ENCODE measurements around the gene C12orf60. TPM values are rescaled to one million over a fixed set of nuclear protein-coding genes. Genes with fewer than 3 reads are reported as not detected.
"Not testable (repeated sequence)": the region's sequence is repeated elsewhere in the genome, so short reads cannot be mapped to it uniquely, and the experiment has no call there.

Gene C12orf60
- total RNA-seq: 0.65 and 1.2 TPM in 2 replicates

- DNase-seq (ENCODE audit: low read depth in 2 of 2): peak; percentile 98 to 100
Measured at GRCh38 chr12:14803011-14803829, at the start of gene C12orf60, which contains the start of gene WBP11. Gene C12orf60, plus strand, starts transcription at chr12:14803670. Its CDS starts 19,266 bp downstream, at chr12:14822936. Gene WBP11, minus strand, starts transcription at chr12:14803478. Its CDS starts 2,095 bp downstream, at chr12:14801383.

DNA sequence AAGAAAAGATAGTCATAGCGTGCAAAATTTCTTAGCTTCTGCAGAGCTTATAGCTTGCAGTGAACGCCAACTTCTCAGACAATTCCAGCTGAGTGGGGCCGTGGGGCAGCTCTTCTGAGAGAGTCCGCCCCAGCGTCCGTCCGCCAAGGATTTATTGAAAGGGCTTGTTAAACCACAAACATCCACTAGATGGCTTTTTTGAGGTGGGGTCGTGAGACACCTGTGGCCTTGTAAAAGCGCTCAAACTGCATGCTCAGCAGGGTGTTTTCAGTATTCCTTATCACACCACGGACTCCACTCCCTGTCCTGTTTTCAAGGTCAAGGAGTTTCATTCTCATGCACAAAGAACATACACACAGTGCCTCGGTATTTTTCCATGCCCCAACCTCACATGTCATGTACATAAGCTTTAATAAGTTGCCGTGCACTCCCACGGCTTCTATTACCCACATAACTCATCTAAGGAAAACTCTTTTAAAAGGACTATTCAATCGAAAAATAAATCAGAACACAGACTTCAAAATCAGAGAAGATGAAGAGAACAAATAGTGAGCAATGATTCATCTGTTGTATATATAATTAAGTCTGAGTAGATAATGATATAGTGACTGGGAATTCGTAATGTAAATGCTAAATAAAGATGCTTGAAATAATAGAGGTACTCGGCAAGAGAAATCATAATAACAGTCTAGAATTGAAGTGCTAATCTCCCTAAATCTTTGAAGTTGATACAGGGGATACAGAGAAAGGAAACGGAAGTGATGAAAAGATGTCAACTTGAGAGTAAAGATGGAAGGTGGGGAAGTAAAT, 46.9 kb upstream of the C12orf60 start:
- peak; percentile 18 to 27 for DNase-seq (ENCODE audit: low read depth in 2 of 2)

DNA sequence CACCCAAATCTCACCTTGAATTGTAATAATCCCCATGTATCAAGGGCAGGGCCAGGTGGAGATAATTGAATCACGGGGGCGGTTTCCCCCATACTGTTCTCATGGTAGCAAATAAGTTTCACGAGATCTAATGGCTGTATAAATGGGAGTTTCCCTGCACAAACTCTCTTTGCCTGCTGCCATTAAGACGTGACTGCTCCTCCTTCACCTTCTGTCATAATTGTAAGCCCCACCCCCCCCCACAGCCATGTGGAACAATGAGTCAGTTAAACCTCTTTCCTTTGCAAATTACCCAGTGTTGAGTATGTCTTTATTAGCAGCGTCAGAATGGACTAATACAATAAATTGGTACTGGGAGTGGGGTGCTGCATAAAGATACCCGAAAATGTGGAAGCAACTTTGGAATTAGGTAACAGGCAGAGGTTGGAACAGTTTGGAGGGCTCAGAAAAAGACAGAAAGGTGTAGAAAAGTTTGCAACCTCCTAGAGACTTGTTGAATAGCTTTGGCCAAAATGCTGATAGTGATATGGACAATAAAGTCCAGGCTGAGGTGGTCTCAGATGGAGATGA, 43.7 kb upstream of the C12orf60 start:
- DNase-seq (ENCODE audit: low read depth in 2 of 2): not testable (repeated sequence)

- no peak for DNase-seq (ENCODE audit: low read depth in 2 of 2)
Measured at GRCh38 chr12:14765398-14765797, 38.1 kb upstream of the C12orf60 start.

- not testable (repeated sequence) for DNase-seq (ENCODE audit: low read depth in 2 of 2)
Measured at GRCh38 chr12:14766020-14766419, 37.5 kb upstream of the C12orf60 start.

DNA sequence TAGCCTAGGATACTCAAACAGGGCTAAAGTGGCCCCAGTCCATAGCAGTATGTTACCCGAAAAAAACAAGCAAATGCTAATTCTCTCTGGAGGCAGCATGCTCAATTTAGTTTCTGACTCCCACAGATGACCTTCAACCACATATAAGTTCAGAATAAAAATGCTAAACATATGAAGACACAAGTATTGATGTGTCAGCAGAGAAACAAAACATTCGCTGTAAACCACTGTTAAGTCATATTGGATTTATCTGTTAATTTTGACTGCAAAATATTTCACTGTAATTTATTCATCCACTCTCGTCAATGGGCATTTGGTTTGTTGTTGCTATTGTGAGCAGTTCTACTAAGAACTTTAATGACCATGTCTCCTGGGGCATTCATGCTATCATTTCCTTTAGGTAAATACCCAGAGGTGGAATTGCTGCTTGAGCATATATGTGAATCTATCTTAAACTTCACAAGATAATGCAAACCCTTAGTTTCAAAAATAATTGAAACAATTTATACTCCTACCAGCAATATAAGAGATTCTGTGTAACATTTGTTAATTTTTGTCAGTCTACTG, 36.7 kb upstream of the C12orf60 start:
- no peak for DNase-seq (ENCODE audit: low read depth in 2 of 2)

- no peak for DNase-seq (ENCODE audit: low read depth in 2 of 2)
Measured at GRCh38 chr12:14767617-14768016, 35.9 kb upstream of the C12orf60 start.

GRCh38 chr12:14768823-14769405, 34.6 kb upstream of the C12orf60 start:
- no peak for DNase-seq (ENCODE audit: low read depth in 2 of 2)

- peak; percentile 40 for DNase-seq (ENCODE audit: low read depth in 2 of 2)
Measured at GRCh38 chr12:14769466-14769968, 34.0 kb upstream of the C12orf60 start.

DNA sequence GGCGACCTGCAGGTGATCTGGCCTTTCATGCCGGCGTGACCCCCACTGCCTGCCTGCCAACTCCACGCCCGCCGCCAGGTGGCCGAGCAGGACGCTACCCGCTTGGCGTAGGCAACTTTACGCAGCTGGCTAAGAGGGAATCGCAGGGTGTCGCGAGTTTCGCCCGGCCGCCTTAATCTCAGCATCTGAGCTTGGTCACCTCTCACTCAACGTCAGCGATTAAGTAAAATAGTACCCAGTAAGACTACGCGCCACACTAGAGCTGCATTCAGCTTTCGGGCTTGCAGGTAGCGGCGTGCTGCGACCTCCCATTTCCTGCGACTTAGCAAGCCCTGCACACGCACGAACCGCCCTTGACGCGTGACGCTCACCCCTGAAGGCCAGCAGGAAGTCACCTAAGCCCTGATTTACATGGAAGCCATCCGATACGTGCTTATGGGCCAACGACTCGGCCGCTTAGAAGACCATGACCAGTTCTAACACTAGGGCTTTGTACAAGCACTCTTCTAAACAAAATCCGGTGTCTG, 33.4 kb upstream of the C12orf60 start:
- peak; percentile 82 to 84 for DNase-seq (ENCODE audit: low read depth in 2 of 2)

GRCh38 chr12:14770496-14771461, 32.7 kb upstream of the C12orf60 start:
- peak; percentile 94 to 96 for DNase-seq (ENCODE audit: low read depth in 2 of 2)

DNA sequence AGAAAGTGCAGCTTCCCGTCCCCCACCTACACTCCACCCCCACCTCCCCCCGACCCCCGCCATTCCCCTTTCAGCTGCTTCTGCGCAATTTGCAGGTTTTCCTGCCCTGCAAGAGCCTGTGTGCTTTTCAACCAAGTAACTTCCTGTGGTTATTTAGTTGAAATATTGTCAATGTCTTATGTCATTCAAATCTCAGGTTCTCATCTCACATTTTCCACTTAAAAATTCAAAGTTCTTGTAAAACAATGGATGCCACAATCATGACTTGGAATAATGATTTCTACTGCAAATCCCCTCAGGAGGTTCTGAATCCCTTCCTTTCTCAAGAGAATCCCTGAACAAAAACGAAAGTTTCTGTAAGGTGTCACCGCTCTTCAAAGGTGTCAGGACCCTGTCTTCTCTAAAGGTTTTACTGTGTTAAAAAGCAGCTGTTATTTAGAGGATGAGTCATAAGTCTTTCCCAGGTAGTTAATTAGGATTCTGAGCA, 31.8 kb upstream of the C12orf60 start:
- no peak for DNase-seq (ENCODE audit: low read depth in 2 of 2)

- no peak for DNase-seq (ENCODE audit: low read depth in 2 of 2)
Measured at GRCh38 chr12:14772946-14773345, 30.5 kb upstream of the C12orf60 start.

DNA sequence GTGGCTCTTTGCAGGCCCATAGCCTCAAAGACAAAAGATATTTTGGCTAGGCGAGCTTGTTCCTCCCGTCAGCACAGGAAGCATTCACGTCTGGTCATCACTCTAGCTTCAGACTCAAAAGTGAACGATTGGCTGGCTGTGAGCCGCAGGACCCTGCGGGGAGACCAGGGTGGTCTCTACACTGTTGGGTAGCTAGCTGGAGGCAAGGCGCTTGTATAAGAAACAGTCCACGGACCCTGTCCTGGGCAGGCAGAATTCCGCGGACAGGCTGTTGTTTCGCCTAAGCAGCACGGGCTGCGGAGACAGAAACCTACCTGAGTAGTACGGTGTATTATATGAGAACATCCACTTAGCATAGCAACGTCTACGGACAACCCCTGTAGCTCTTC, 29.8 kb upstream of the C12orf60 start:
- no peak for DNase-seq (ENCODE audit: low read depth in 2 of 2)

- peak; percentile 97 to 98 for DNase-seq (ENCODE audit: low read depth in 2 of 2)
Measured at GRCh38 chr12:14774074-14774905, 29.2 kb upstream of the C12orf60 start.

- peak; percentile 50 to 68 for DNase-seq (ENCODE audit: low read depth in 2 of 2)
Measured at GRCh38 chr12:14774906-14775635, 28.4 kb upstream of the C12orf60 start.

GRCh38 chr12:14775636-14775980, 27.9 kb upstream of the C12orf60 start:
- peak in 1 of 2 donors; percentile 59 for DNase-seq (ENCODE audit: low read depth in 2 of 2)
